ENCODE measurements around the gene KRT86. TPM values are rescaled to one million over a fixed set of nuclear protein-coding genes. Genes with fewer than 3 reads are reported as not detected.

The KRT86 gene
- total RNA-seq, 2 donors from 2014 or later = not detected

DNA sequence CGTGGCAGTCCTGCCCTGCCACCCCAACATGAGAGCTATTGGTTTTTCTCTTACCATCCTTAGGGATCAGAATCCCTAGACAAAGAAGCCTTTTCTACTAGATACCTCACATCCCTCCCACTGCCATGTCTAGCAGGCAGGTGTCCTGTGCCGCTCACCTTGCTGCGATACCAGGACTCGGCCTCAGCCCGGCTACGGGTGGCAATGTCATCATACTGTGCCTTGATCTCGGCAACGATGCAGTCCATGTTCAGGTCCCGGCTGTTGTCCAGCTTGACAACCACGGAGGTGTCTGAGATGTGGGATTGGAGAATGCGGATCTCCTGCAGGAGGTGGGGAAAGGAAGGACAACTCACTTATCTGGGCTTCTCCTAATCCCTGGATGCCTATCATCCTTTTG is 42.3 kb downstream of the KRT86 start:
- H3K9me3 ChIP-seq (ENCODE audit: control insufficient read depth, low read length) = no peaks in the 10 kb centered on the region
- H3K36me3 ChIP-seq (ENCODE audit: control insufficient read depth, insufficient read depth, low read length) = no peaks in the 10 kb centered on the region
- Mint-ChIP-seq H3K4me3 (no peak overlapping the region), H3K36me3 (ENCODE audit: low read depth) (no peaks in the 10 kb centered on the region), H3K27ac (no peak overlapping the region), H3K4me1 (no peaks in the 10 kb centered on the region), H3K27me3 (ENCODE audit: insufficient read depth) (peaks cover 24% of the 10 kb centered on the region), H3K9me3 (no peaks in the 10 kb centered on the region)
- H3K27ac ChIP-seq (ENCODE audit: low read depth, low read length) = no peak overlapping the region
- H3K27me3 ChIP-seq (ENCODE audit: control insufficient read depth, insufficient read depth, low read length, poor library complexity, severe bottlenecking) = peaks cover 23% of the 10 kb centered on the region
- peak; percentile 24 for DNase-seq
- no peaks in the 10 kb centered on the region for H3K4me1 ChIP-seq (ENCODE audit: control insufficient read depth, insufficient read depth, low read length)
- TF ChIP-seq, protein P1, sequence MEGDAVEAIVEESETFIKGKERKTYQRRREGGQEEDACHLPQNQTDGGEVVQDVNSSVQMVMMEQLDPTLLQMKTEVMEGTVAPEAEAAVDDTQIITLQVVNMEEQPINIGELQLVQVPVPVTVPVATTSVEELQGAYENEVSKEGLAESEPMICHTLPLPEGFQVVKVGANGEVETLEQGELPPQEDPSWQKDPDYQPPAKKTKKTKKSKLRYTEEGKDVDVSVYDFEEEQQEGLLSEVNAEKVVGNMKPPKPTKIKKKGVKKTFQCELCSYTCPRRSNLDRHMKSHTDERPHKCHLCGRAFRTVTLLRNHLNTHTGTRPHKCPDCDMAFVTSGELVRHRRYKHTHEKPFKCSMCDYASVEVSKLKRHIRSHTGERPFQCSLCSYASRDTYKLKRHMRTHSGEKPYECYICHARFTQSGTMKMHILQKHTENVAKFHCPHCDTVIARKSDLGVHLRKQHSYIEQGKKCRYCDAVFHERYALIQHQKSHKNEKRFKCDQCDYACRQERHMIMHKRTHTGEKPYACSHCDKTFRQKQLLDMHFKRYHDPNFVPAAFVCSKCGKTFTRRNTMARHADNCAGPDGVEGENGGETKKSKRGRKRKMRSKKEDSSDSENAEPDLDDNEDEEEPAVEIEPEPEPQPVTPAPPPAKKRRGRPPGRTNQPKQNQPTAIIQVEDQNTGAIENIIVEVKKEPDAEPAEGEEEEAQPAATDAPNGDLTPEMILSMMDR (conservative IDR thresholded peaks at IDR 0.05) = no peak
- 74 to 100% methylated on average over 1 to 11 of the region's 11 CpGs for WGBS, 2 experiments (ENCODE audit: insufficient coverage in 1 of 2, insufficient read length in 1 of 2)
- H3K9ac ChIP-seq (ENCODE audit: extremely low read depth, low read length, poor library complexity, severe bottlenecking) = no peak overlapping the region
- H3K4me3 ChIP-seq (ENCODE audit: low read length) = no peak overlapping the region

DNA sequence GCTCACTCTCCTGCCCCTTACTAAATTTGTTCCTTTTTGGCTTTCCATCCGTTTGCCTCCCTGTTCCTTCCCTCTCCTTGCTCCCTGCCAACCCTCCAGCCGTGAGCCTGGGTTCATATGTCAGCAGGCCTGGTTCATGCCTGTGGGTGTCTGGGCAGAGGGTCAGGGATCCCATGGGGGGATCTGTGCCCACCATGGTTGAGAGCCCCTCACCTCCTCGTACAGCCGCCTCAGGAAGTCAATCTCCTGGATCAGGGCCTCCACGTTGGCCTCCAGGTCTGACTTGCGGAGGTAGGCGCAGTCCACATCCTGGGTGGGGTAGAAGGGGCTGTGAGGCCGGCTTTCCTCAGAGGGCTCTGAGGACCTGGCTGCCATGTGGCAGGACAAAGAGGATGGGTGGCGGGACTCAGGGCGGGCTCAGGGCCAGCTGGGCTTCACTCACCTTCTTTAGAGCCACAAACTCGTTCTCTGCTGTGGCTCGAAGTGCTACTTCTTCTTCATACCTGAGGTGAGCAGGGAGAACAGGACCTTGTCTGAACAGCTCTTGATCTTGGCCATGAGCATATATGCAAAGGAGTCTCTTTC is 43.1 kb downstream of the KRT86 start:
- Mint-ChIP-seq H3K36me3 (ENCODE audit: low read depth) (no peaks in the 10 kb centered on the region), H3K9me3 (no peaks in the 10 kb centered on the region), H3K4me3 (no peak overlapping the region), H3K27ac (no peak overlapping the region), H3K4me1 (no peaks in the 10 kb centered on the region), H3K27me3 (ENCODE audit: insufficient read depth) (peaks cover 24% of the 10 kb centered on the region)
- no peak overlapping the region for H3K9ac ChIP-seq (ENCODE audit: extremely low read depth, low read length, poor library complexity, severe bottlenecking)
- H3K4me1 ChIP-seq (ENCODE audit: control insufficient read depth, insufficient read depth, low read length) = no peaks in the 10 kb centered on the region
- no peak overlapping the region for H3K27ac ChIP-seq (ENCODE audit: low read depth, low read length)
- TF ChIP-seq, protein P1 (conservative IDR thresholded peaks at IDR 0.05) = no peak
- no peaks in the 10 kb centered on the region for H3K9me3 ChIP-seq (ENCODE audit: control insufficient read depth, low read length)
- 80 to 84% methylated on average over 8 to 12 of the region's 12 CpGs for WGBS, 2 experiments (ENCODE audit: insufficient coverage in 1 of 2, insufficient read length in 1 of 2)
- H3K27me3 ChIP-seq (ENCODE audit: control insufficient read depth, insufficient read depth, low read length, poor library complexity, severe bottlenecking) = peaks cover 14% of the 10 kb centered on the region
- no peak overlapping the region for H3K4me3 ChIP-seq (ENCODE audit: low read length)
- peak; percentile 28 for DNase-seq
- no peaks in the 10 kb centered on the region for H3K36me3 ChIP-seq (ENCODE audit: control insufficient read depth, insufficient read depth, low read length)

DNA sequence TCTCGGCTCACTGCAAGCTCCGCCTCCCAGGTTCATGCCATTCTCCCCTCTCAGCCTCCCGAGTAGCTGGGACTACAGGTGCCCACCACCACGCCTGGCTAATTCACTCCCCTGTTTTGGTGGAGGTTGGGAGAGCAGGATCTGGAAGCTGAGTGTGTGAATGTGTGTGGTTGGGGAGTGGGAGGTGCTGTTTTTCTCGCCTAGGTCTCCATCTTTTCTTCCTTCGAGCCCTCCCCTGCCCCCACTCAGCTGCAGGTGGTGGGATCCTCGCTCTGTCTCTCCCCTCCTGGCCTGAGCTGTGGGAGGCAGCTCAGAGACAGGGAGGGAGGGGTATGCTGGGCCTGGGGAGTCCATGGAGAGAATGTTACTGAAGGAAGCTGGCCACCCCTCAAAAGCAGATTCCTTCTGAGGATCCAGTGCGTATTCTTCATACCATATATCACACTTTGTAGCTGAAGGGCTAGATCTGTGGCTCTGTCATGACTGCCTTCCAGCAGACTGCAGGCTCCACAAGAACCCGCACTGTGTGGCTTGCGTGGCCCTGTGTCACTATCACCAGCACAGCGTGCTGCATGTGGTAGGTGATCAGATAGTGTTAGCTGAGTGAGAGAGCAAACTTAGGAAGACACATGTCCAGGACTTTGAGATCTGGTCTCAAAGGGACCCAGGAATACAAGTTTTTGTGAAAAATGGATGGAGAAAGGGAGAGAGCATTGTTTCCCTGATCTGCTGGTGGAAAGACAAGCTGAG is 44.0 kb downstream of the KRT86 start:
- H3K4me1 Mint-ChIP-seq = no peaks in the 10 kb centered on the region
- Histone ChIP-seq H3K27me3 (ENCODE audit: control insufficient read depth, insufficient read depth, low read length, poor library complexity, severe bottlenecking) (peaks cover 9% of the 10 kb centered on the region), H3K36me3 (ENCODE audit: control insufficient read depth, insufficient read depth, low read length) (no peaks in the 10 kb centered on the region), H3K27ac (ENCODE audit: low read depth, low read length) (no peak overlapping the region), H3K9ac (ENCODE audit: extremely low read depth, low read length, poor library complexity, severe bottlenecking) (no peak overlapping the region), H3K4me3 (ENCODE audit: low read length) (no peak overlapping the region), H3K4me1 (ENCODE audit: control insufficient read depth, insufficient read depth, low read length) (no peaks in the 10 kb centered on the region), H3K9me3 (ENCODE audit: control insufficient read depth, low read length) (no peaks in the 10 kb centered on the region)
- no peak overlapping the region for H3K27ac Mint-ChIP-seq
- TF ChIP-seq, protein P1 (conservative IDR thresholded peaks at IDR 0.05) = no peak
- WGBS, 2 experiments (ENCODE audit: insufficient coverage in 1 of 2, insufficient read length in 1 of 2) = 84 to 98% methylated on average over 7 to 11 of the region's 11 CpGs
- peaks cover 23% of the 10 kb centered on the region for H3K27me3 Mint-ChIP-seq (ENCODE audit: insufficient read depth)
- H3K36me3 Mint-ChIP-seq (ENCODE audit: low read depth) = no peaks in the 10 kb centered on the region
- H3K9me3 Mint-ChIP-seq = no peaks in the 10 kb centered on the region
- H3K4me3 Mint-ChIP-seq = no peak overlapping the region
- DNase-seq = peak; percentile 28

Data from endodermal cell (in vitro differentiated cells).